RWPE2 (cell line): ENCODE data around the gene UBXN6.

Experiments used
- ATAC-seq: fragments of 200-7000 bp; cut with Tn5 transposase; 3 replicates; pipeline ENCODE4 v1.9.1; 2021; ENCODE audit warnings: low read depth
- DNase-seq: peaks from one replicate; pipeline ENCODE4 v3.0.0-alpha.2; 2020; ENCODE audit warnings: low spot score
- H3K27ac ChIP-seq: fragments of 450-650 bp; 2 replicates; pipeline ENCODE4 v1.5.1; 2017; ENCODE audit warnings: mild to moderate bottlenecking; ENCODE audit not compliant: poor library complexity, severe bottlenecking
- H3K27me3 ChIP-seq: fragments of 250-450 bp; sonication (Bioruptor Pico); 2 replicates; pipeline ENCODE4 v1.5.1; 2021; ENCODE audit warnings: mild to moderate bottlenecking, moderate library complexity; ENCODE audit not compliant: insufficient read depth, poor library complexity, severe bottlenecking
- H3K36me3 ChIP-seq: fragments of 250-450 bp; sonication (Bioruptor Pico); 2 replicates; pipeline ENCODE4 v1.5.1; 2020; ENCODE audit warnings: low read depth, mild to moderate bottlenecking, moderate library complexity
- H3K4me1 ChIP-seq: fragments of 250-450 bp; sonication (Bioruptor Pico); 2 replicates; pipeline ENCODE4 v1.5.1; 2021; ENCODE audit warnings: mild to moderate bottlenecking, moderate library complexity; ENCODE audit not compliant: insufficient read depth, poor library complexity, severe bottlenecking
- H3K4me3 ChIP-seq: fragments of 250-450 bp; sonication (Bioruptor Pico); 2 replicates; pipeline ENCODE4 v1.5.1; 2021; ENCODE audit warnings: mild to moderate bottlenecking, moderate library complexity; ENCODE audit not compliant: severe bottlenecking
- H3K9me3 ChIP-seq: fragments of 250-450 bp; sonication (Bioruptor Pico); 2 replicates; pipeline ENCODE4 v1.5.1; 2021; ENCODE audit warnings: mild to moderate bottlenecking, moderate library complexity; ENCODE audit not compliant: severe bottlenecking
- TF ChIP-seq, protein P1 (sequence below): fragments of 450-650 bp; IDR thresholded peaks from one replicate; pipeline ENCODE4 v1.5.1; 2017; ENCODE audit warnings: mild to moderate bottlenecking, moderate library complexity; ENCODE audit not compliant: poor library complexity, severe bottlenecking

The UBXN6 gene

DNA sequence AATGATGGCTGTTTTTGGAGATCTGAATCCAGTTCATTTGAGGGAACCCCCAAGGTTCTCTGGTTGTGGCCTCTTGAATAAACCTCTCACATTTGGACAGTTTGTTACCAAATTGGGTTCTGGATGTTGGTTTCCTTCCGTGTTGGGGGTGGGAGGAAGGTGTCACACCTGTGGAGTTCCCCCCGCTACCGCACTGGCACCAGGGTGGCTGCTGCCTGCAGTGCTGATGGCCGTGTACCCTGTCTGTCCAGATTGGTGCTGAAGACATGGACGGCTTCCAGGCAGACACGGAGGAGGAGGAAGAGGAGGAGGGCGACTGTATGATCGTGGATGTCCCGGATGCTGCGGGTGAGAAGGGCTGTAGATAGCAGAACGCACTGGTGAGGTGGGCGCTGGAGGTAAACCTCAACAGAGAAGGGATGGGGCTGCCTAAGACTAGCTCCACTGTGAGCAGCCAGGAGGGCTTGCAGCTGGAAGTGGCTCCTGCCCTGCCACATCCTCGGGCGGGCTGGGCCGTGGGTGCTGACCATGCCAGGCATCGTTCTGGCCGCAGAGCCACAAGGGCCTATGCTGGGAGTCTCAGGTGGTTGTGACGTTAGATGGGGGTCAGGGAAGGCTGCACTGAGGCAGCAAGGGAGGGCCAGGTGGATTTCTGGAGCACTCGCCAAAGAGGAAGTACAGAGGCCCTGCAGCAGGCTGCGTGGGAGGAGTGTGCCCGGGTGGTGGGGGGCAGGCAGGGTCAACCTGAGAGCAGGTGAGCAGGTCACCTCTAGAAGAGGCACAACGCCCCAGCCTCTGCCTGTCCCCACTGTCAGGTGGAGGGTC lies 15.4 kb downstream of the UBXN6 start:
- ATAC-seq (no peak), DNase-seq (no peak)
- Histone ChIP-seq H3K4me3 (no peak overlapping the region), H3K27me3 (no peaks in the 10 kb centered on the region), H3K36me3 (peaks cover 41% of the 10 kb centered on the region), H3K4me1 (no peaks in the 10 kb centered on the region), H3K9me3 (no peaks in the 10 kb centered on the region), H3K27ac (no peak overlapping the region)
- TF ChIP-seq, protein P1, sequence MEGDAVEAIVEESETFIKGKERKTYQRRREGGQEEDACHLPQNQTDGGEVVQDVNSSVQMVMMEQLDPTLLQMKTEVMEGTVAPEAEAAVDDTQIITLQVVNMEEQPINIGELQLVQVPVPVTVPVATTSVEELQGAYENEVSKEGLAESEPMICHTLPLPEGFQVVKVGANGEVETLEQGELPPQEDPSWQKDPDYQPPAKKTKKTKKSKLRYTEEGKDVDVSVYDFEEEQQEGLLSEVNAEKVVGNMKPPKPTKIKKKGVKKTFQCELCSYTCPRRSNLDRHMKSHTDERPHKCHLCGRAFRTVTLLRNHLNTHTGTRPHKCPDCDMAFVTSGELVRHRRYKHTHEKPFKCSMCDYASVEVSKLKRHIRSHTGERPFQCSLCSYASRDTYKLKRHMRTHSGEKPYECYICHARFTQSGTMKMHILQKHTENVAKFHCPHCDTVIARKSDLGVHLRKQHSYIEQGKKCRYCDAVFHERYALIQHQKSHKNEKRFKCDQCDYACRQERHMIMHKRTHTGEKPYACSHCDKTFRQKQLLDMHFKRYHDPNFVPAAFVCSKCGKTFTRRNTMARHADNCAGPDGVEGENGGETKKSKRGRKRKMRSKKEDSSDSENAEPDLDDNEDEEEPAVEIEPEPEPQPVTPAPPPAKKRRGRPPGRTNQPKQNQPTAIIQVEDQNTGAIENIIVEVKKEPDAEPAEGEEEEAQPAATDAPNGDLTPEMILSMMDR, result no peak

DNA sequence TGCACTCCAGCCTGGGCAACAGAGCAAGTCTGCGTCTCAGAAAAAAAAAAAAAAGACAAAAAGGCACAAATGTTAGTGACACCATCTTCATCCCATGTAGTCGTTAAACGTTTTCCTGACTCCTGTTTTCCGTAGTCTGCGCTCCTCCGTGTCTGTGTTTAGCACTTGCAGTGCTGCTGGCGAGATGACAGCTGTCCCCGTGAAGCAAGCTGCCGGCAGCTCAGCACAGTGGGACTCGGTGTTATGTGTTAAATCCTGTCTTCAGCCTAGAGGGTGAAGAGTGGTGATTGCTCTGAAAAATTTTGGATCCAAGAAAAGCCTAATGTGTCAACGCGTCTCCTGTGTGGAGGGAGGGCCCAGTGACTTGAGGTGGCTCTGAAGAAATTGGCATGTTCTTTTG lies 18.4 kb downstream of the UBXN6 start:
- ATAC-seq, result no peak
- H3K27ac ChIP-seq, result no peak overlapping the region
- H3K36me3 ChIP-seq, result peaks cover 18% of the 10 kb centered on the region
- H3K4me1 ChIP-seq, result no peaks in the 10 kb centered on the region
- H3K9me3 ChIP-seq, result no peaks in the 10 kb centered on the region
- DNase-seq, result no peak
- no peak overlapping the region for H3K4me3 ChIP-seq
- TF ChIP-seq, protein P1, result no peak
- H3K27me3 ChIP-seq, result no peaks in the 10 kb centered on the region

DNA sequence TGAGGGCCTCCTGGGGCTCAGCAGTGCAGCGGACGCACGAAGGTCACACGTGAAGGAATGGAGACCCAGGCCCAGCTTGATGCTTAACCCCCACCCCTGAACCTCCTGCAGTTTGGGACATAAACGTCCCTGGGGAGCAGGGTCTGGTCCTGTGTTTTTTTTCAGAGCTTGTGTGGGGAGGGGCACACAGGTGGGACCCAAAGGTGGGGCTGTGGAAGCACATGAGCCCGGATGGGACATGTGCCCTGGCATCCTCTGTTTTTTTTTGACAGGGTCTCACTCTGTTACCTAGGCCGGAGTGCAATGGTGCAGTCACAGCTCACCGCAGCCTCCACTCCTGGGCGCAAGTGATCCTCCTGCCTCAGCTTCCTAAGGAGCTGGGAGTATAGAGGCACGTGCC lies 20.5 kb downstream of the UBXN6 start:
- H3K9me3 ChIP-seq, result no peaks in the 10 kb centered on the region
- H3K4me3 ChIP-seq, result no peak overlapping the region
- DNase-seq (no peak), ATAC-seq (no peak)
- H3K4me1 ChIP-seq, result no peaks in the 10 kb centered on the region
- TF ChIP-seq, protein P1, result no peak
- H3K27ac ChIP-seq, result no peak overlapping the region
- H3K27me3 ChIP-seq, result no peaks in the 10 kb centered on the region
- H3K36me3 ChIP-seq, result peaks cover 36% of the 10 kb centered on the region

DNA sequence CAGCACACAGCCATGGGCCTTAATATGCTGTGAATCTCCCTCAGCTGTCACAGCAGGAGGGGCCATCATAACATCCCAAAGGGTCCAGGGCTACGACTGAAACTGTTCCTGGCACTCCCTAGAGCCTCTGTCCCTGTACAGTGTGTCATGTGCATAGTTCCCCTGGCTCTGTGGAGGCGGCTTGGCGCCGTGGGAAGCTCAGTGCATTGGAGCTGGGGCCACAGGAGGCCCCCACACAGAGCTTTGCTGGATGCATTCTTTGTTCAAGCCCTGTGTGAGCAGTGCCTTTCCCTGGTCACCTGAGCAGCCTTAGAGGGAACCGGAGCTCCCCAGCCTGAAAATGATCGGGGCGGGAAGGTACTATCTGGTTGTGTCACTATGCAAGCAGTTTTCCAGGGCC lies 21.4 kb downstream of the UBXN6 start:
- Histone ChIP-seq H3K4me1 (no peaks in the 10 kb centered on the region), H3K27ac (no peak overlapping the region), H3K4me3 (no peak overlapping the region), H3K36me3 (peaks cover 44% of the 10 kb centered on the region), H3K27me3 (no peaks in the 10 kb centered on the region), H3K9me3 (no peaks in the 10 kb centered on the region)
- TF ChIP-seq, protein P1, result no peak
- no peak for DNase-seq
- no peak for ATAC-seq

DNA sequence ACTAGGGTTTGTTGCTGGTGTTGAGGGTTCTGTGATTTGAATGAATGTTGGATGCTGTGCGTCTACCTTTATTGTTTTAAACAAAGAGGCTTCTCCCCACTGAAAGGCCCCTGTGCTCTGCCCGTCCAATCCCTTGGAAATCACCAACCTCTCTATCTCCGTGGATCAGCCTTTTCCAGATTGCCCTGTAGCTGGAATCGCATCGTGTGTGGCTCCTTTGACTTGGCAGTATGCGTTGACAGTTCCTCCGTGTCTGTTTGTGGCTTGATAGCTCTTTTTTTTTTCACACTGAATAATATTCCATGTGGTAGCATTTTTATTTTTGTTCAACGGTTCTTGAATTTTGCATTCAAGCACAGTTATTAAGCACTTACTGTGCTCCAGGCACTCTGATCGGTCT lies 23.2 kb downstream of the UBXN6 start:
- TF ChIP-seq, protein P1, result no peak
- Histone ChIP-seq H3K36me3 (peaks cover 54% of the 10 kb centered on the region), H3K27me3 (no peaks in the 10 kb centered on the region), H3K4me1 (no peaks in the 10 kb centered on the region), H3K4me3 (no peak overlapping the region), H3K27ac (no peak overlapping the region), H3K9me3 (no peaks in the 10 kb centered on the region)
- ATAC-seq (no peak), DNase-seq (no peak)
